Stimulated activated CD4-positive, alpha-beta T cell treated with anti-CD3 and anti-CD28 coated beads, Interleukin-4, amount 100 ng/mL, for 48 hours (primary cell): Measurements from ENCODE around the gene CIAO2B.
"Not testable (repeated sequence)": the region's sequence is repeated elsewhere in the genome, so short reads cannot be mapped to it uniquely, and the experiment has no call there.

ENCODE experiments used
- DNase-seq, 2 donors: peaks; one replicate each; pipeline ENCODE4 v3.0.0-alpha.2; 2020; ENCODE audit warnings: low read depth in 2 of 2

CIAO2B gene

DNA sequence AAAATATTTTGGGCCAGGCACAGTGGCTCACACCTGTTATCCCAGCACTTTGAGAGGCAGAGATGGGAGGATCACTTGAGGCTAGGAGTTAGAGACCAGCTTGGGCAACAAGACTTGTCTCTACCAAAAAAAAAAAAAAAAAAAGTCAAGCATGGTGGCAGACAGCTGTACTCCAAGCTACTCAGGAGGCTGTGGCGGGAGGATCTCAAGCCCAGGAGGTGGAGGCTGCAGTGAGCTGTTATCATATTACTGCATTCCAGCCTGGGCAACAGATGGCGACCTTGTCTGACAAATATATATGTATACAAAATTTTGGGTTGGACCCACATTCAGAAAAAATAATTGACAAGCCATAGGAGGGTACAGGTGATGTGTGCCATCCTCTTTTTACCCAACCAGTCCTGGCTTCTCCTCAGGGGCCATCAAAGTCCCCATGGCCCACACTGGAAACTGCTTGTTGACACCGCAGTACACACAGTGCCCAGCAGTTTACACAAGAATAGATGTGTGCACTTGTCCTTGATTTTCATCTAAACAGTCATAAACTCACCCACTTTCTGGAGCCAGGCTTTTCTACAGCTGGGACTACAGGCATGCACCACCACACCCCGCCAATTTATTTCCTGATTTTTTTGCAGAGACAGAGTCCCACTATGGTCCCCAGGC lies 2.8 kb upstream of the CIAO2B start:
- DNase-seq, result no peak

DNA sequence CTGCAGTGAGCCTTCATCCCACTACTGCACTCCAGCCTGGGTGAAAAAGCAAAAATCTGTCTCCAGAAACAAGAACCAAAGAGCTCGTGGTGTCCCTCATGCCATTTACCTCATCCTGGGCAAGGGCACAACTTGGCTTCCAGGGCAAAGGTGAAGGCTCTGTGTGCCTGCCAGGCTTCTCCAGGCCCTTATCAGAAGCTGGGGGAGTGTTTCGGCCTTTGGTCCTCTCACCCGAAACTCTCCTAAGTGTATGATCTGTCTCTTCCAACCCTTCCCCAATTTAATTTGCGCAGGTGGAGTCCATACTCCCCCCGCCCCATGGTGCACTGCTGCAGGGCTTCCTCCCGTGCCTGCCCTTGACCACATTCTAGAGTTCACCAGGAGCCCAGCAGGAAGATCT lies 2.3 kb upstream of the CIAO2B start:
- no peak for DNase-seq

DNA sequence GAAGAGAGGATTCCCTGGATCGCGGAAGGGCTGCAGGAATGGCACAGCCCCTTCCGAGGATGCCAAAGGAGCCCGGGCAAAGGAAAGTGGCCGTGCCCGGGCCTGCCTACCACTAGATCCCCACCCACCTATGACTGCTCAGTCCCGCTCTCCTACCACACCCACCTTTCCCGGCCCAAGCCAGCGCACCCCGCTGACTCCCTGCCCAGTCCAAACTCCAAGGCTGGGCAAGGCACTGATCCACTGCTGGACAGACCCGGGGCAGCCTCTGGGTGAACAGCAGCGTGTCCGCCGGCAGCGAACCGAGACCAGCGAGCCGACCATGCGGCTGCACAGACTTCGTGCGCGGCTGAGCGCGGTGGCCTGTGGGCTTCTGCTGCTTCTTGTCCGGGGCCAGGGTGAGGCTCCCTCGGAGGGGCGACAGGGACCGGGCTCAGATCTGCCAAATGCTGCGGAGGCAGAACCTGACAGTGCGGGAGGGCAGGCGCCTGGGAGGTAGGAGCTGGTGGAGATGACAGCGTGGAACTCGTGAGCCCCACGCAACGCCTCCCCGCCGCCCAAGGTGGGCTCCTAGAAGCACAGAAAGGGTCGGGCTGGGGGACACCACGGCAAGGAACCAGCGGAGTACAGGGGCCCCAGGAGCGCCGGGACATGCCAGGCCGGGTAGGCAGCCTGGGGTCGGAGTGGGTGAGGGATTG lies 1.3 kb upstream of the CIAO2B start, which contains the start of gene CES2:
Gene CES2 (plus strand): TSS at position 203 of the 698 bp plus-strand sequence. CDS start 120 bp downstream, at position 323.
- DNase-seq, result no peak

DNA sequence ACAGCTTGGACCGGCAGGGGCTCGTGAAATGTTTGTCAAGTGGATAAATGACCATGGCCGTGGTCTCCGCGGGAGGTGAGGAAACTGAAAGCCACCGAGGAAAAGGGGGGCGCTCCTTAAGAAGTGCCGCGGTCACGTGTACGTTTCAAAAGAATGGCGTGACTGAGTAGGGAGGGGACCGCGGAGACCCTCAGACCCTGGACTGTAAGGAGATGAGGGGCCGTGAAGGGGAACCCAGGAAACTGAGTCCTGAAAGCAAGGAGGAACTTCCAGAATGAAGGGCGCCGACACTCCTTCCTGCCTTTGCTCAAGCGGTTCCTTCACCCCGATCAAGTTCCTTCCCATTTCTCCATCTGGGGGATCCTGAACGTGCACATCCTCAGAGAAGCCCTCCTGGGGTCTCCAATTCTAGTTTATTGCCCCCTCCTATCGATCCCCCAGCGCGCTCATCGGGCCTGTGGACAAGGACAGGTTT lies 674 bp upstream of the CIAO2B start:
- not testable (repeated sequence) for DNase-seq

DNA sequence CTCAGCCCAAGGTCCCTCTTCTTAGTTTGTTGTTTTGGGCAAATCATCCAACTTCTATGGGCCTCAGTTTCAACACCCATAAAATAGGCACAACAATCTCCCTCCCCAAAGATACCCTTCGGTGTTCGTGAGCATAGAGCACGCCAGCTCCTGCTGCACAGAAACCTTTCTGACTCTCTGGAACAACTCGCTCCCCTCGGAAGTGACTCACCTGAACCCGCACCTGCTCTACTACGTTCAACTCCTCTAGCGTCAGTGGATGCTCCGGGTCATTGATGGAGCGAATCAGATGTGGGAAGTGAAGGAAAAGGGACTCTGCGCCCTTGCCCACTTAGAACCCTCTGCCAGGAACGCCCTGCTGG lies 445 bp downstream of the CIAO2B start:
- peak; percentile 27 to 33 for DNase-seq

DNA sequence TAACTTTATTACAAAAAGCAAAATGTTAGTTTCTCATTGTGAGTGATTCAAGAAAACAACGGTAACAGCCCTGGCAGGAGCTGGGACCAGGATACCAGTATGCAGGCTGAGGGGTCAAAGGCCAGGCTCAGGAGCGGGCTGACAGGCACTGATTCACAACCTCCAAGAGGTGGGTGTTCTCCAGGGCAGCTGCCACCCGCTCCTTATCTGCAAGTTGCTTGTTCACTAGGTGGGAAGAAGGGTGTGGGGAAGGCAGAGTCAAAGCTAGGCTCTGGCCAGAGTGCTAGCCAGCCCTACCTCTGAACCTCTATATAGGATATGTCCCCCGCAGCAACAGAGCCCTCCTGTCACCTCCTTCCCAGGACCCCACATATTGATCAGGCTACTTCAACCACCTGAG lies 2.1 kb downstream of the CIAO2B start:
- DNase-seq, result no peak

DNA sequence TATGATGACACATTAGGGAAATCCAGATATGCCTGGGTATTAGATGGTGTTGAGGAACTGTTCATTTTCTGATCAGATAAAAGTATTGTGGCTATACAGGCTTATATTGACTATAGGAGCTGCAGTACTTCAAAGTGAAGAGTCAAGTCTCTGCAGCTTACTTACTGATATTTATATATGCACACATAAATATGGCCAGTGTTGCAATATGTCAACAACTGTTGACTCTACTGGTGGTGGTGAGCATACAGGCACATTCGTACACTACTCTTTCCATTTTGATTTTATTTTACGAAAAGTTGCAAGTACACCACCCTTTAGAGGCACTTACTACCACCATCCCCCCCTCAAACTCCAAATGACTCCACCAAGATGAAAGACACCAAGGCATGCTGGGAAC lies 2.5 kb downstream of the CIAO2B start:
- no peak for DNase-seq

DNA sequence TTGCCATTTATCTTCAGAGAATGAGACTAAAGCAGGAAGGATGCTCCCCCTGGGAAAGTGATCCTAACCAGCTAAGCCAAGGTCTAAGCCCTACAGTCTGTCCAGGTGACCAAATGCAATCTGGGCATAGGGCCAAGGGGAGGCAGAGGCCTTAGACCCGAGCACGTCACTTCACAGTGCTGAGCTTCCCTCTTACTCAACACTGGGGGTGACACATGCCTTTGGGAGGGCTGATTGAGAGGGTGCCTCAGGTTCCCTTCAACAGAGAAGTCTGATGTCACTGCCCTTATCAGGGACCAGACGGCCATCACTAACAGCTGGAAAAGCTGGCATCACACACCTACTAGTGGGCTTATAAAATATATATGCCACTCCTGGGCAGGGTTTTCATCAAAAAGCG lies 4.0 kb downstream of the CIAO2B start:
- no peak for DNase-seq

DNA sequence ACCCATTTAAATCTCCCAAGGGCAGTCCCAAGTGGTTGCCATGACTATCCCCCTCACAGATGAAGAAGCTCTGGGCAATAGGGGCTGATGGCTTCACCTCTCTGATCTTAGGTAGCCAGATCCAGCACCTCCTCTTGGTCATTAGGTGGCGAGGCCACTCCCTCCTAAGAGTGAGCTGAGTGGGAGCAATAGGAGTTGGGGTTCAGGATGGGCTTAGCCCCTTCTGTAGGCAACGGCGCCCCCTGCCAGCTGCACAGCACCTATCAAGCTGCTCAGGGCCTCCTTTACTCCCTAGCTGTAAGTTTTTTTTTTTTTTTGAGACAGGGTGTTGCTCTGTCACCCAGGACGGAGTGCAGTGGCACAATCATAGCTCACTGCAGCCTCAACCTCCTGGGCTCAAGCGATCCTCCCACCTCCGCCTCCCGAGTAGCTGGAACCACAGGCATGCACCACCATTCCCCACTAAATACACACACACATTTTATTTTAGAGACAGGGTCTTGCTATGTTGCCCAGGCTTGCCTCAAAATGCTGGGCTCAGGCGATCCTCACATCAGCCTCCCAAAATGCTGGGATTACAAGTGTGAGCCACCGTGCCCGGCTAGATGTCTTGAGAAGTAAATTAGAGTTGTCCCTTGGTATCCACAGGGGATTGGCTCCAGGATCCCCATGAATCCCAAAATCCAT lies 5.4 kb downstream of the CIAO2B start:
- peak; percentile 41 to 49 for DNase-seq

DNA sequence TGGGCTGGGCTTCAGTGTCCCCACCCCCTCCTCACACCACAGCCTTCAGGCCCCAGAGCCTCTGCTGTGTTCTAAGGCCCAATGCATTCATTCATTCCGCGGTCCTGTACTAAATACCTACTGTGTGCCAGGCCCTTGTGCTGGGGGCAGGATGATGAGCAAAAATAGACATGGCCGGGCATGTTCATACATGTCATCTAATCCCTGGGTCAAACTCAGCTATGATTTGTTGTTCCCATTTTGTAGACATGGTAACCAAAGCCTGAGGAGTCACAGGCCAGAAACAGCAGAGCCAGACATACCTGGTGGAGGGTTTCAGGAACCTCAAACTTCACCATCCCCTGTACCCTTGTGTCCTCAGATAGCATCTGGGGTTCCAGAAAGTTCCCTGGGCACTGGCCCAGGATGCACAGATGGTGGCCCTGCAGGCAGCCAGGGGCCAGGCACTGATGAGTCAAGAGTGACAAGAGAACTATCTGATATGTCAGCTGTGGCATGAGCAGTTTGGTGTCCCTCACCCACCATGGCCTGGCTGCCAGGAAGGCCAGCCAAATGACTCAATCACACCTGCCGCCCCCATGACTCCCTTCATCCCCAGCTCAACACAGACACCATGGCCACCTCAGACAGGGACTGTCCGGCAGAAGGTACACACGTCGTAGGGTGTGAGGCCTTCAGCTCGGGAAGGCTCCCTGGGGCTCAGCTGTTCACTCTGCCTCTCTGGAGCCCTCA lies 6.1 kb downstream of the CIAO2B start:
- no peak for DNase-seq

DNA sequence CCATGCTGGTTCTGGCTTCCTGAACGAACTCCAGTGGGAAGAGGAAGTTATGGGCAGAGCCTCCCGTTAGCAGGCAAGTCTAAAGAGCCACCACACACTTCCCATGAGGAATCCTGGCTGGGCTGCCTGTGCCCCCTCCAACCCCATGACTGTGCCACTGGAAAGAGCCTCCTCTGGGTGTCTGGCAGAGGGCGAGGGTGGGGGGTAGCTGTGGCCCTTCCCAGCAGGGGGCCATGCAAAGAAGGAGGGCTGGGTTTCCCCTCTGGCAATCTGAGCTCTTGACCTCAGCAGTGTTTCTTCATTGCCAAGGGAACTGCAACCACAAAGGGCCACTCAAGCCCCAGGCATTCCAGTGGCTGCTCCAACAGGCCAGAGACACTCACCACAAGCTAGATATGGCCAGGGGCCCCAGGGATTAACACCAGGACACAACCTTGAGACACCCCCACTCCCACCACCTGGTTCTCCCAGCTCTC lies 7.2 kb downstream of the CIAO2B start:
- DNase-seq, result no peak

DNA sequence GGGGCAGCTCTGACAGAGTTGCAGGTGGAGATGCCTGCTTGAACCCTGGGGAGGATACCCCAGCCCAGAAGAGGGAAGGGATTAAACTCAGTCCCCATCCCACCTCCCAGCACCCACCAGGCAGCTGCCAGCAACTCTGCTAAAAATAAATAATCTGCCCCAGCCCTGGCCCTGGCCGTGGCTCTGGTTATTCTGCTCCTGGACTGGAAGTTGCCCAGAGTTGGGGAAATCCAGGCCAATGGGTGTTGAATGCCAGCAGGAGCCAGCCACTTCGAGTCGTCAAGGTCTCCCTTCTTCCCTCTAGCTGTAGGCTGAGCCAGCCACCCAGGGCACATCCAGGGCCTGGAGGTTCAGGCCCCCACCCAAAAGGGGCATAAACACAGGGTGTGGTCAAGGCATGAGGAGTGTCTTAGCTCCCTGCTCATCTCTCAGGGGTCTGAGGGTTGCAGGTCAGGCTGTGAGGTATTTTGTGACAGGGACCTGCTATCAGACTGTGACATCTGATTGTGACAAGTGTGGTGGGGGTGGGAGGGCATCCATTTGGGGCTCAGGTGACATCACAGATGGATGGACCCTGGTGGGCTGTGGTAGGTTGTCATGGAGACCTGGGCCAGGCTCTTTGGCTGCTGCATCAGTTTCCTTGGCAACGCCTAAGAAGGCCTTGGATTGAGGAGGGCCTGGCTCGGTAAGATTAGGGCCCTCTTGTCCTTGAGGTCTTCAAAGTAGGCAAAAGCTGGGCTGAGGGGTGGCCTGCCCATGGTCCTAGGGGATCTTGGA lies 7.8 kb downstream of the CIAO2B start:
- no peak for DNase-seq

DNA sequence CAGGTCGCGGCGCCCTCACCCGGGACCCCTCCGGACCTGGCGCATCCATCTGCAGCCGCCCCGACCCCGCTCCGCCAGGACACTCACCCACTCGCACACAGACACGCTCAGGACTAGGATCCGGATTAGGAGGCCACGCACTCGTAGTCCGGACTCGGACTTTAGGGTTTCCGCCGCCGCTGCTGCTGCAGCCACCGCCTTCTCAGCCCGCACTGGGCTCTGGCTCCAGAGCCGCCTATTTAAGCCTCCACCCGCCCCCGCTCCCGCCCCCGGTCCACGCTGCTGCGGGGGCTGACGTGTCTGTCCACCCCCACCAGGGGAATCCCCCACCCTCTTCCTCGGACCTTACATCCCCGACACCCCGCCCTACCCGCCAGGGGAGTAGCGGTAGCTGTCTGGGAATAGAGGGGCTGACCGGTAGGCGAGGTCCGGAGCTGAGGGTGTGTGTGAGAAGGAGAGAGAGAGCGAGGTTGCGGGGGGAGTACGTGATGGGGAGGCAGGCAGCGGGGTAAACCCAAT lies 8.8 kb downstream of the CIAO2B start, which contains the start of gene RRAD:
Gene RRAD (minus strand): TSS at position 214 of the 519 bp plus-strand sequence. CDS start 356 bp downstream, outside the sequence.
- no peak for DNase-seq

DNA sequence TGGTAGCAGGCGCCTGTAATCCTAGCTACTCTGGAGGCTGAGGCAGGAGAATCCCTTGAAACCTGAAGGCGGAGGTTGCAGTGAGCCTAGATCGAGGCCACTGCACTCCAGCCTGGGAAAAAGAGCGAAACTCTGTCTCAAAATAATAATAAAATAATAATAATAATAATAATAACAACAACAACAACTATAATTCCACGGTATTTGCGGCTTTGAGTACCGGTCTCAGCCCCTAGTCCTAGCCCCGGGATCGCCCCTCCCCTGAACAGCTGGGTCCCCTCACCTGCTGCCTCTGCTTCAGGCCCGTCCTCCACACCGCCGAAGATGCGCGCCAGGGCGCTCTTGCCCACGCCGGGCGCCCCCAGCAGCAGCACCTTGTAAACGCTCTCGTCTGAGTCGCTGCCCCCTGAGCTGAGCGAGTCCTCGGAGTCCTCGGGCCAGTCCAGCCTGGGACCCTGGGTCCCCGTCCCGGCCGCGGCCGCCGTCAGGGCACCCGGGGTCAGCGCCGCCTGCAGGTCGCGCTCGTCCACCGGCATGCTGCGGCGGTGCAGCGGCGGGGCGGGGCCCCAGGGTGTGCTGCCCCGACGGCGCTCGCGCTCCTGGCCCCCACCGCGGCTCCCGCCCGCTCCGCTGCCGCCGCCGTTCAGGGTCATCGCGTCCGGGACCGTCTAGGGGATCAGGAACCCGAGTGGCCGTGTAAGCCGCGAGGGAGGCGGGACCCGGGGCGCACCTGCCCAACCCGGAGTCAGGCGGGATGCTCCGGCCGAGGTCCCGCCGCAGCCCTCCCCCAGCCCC lies 9.5 kb downstream of the CIAO2B start:
- peak; percentile 29 to 38 for DNase-seq

DNA sequence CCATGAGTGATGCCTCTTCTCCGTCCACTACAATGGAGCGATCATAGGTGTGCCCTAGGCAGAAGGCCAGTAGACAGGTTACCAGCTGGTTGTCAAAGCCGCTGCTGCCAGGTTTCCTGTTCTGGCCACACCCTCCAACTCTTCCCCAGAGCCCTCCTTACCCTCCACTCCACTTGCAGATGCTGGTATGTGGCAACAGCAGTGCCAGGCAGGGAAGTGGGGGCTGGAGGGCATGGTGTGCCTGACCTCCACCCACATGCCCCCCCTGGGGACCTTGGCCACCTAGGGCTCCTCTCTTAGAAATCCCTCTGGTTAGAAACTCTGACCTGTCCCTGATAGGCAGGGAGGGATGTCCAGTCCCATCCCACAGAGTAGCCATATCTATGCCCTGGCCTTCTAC lies 10.3 kb downstream of the CIAO2B start:
- DNase-seq, result no peak

DNA sequence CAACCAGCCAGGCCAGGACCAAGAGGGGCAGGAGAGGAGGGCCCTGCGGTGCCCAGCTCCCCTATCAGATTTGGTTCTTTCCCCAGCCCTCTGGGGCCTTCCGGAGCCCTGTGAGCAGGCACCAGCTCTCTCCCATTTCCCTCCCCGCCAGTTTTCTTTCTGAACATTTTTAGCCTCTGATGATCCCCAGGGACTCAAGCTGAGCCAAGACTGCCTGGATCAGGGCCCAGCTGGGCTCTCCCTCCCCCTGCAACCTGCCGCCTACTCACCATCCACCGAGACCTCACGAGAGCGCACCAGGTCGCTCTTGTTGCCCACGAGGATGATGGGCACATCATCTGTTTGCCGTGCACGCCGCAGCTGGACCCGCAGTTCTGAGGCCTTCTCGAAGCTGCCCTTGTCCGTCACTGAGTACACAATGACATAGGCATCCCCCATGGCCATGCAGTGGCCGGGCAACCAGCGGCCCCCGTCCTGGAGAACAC lies 10.9 kb downstream of the CIAO2B start:
- no peak for DNase-seq

DNA sequence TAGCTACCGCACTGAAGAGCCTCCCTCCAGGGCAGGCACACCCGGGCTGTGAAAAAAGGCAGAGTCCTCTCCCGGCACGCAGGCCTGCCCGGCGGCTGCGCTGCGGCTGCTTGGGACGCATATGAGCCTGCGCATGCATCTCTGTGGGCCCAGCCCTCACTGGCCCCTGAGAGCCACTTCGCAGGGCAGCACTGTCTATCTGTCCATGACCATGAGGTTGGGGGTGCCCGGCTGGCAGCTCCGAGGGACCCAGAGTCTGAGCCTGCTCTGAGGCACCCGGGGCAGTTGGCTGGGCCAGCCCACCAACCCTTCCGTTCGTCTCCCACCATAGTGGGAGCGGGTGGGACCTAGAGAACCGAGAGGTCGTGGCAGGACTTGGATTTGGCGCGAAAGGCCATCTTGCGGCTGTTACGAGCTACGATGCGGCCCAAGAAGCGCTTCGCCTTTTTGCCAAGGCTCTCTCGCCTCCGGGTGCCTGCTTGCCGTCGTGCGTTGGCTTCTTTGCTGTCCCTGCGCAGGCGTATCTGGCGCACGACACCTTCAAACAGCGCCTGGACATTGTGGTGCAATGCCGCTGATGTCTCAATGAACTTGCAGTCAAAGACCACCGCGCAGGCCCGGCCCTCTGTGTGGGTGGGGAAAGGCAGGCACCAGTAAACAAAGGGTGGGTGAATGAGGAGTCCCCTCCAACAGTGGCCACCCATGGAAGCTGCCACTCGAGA lies 12.3 kb downstream of the CIAO2B start:
- DNase-seq, result no peak

DNA sequence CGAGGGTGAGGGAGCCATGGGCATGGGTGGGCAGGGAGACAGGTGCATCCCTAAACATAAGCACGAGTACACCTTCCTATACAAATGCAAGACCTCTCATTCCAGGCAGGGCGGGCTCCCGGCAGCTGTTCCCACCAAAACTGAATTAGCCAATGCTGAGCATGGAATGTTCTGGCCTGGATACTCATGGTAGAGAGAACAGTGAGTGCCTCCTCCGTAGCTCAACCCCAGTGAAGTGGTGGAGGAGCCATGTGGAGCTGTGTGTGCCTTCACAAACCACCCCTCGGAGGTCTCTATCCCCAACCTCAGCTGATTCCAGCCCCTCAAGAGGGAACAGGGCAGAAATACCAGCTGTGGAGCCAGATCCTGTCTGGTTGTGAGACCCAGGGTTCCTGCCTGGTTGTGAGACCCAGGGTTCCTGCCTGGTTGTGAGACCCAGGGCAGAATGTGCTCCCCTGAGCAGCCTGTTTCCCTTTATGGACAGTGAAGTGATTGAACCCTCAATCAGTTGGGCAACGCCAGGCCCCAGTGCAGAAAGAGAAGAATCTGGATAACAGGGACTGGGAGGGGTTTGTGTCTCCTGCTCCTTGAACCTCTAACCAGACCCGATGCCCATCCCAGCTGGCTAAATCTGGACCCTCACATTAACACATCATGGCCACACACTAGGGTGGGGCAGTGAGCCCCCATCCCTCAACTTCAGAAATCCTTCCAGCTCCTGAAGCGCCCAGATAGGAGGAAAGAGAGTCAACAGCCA lies 13.1 kb downstream of the CIAO2B start:
- no peak for DNase-seq

DNA sequence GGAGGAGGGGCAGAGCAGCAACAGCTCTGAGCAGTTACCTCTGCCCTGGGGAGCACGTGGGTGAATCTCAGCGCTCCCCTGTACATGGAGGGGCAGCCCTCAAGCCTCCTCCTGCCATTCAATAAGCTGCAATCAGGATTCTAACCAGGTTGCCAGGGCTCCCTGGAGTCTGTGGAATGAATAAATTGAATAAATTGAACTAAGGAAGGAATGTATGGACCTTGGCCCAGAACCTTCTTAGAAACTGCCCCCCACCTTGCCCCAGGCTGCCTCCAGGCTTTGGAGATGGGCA lies 14.0 kb downstream of the CIAO2B start:
- DNase-seq, result no peak
